Neuronal stem cell (in vitro differentiated cells): ENCODE results near the gene ASS1.
A peak's percentile ranks its signal among the peaks of the same experiment; 100 is the strongest.

ENCODE experiments used
- DNase-seq: peaks from one replicate; pipeline ENCODE4 v3.0.0-alpha.2; 2013; ENCODE audit warnings: low spot score
- H2AFZ ChIP-seq: one replicate; pipeline ENCODE4 v1.6.1; 2013; ENCODE audit warnings: mild to moderate bottlenecking, low read length, inconsistent platforms
- H2AK5ac ChIP-seq: 2 replicates; pipeline ENCODE4 v1.6.1; 2013; ENCODE audit warnings: low read depth, mild to moderate bottlenecking, inconsistent platforms, low read length, moderate library complexity, mixed read lengths
- H2BK120ac ChIP-seq: 2 replicates; pipeline ENCODE4 v1.6.1; 2013; ENCODE audit warnings: low read depth, mild to moderate bottlenecking, inconsistent platforms, low read length, moderate library complexity, mixed read lengths
- H2BK12ac ChIP-seq: one replicate; pipeline ENCODE4 v1.6.1; 2013; ENCODE audit warnings: low read length, inconsistent platforms
- H2BK15ac ChIP-seq: 2 replicates; pipeline ENCODE4 v1.6.1; 2013; ENCODE audit warnings: mild to moderate bottlenecking, low read length, inconsistent platforms, mixed read lengths
- H2BK5ac ChIP-seq: one replicate; pipeline ENCODE4 v1.6.1; 2013; ENCODE audit warnings: inconsistent platforms, mild to moderate bottlenecking, low read length, moderate library complexity
- H3K14ac ChIP-seq: one replicate; pipeline ENCODE4 v1.6.1; 2013; ENCODE audit warnings: low read length, inconsistent platforms
- H3K18ac ChIP-seq: 2 replicates; pipeline ENCODE4 v1.6.1; 2013; ENCODE audit warnings: low read length, inconsistent platforms
- H3K23ac ChIP-seq: 2 replicates; pipeline ENCODE4 v1.6.1; 2013; ENCODE audit warnings: low read depth, mild to moderate bottlenecking, mixed read lengths, low read length, inconsistent platforms; ENCODE audit not compliant: poor library complexity
- H3K27ac ChIP-seq: replicated peaks from 3 replicates; pipeline ENCODE4 v1.5.1; 2013; ENCODE audit warnings: low read length, inconsistent platforms
- H3K27me3 ChIP-seq, 3 experiments: 2 replicates each; pipeline ENCODE4 v1.6.1; 2013; ENCODE audit warnings: low read length in 3 of 3, mild to moderate bottlenecking in 2 of 3, inconsistent platforms in 1 of 3, low read depth in 1 of 3, mixed read lengths in 1 of 3, moderate library complexity in 1 of 3; ENCODE audit not compliant: control insufficient read depth in 3 of 3, insufficient read depth in 3 of 3
- H3K36me3 ChIP-seq, 2 donors: replicated peaks in 1 of 2; 2 replicates each; pipeline ENCODE4 v1.6.1; 2013; ENCODE audit warnings: low read length in 2 of 2; ENCODE audit not compliant: control insufficient read depth in 2 of 2, insufficient read depth in 2 of 2
- H3K4ac ChIP-seq: 2 replicates; pipeline ENCODE4 v1.6.1; 2013; ENCODE audit warnings: inconsistent platforms, mild to moderate bottlenecking, low read length, moderate library complexity
- H3K4me1 ChIP-seq, 2 donors: 1 replicate in 1 of 2; 2 replicates in 1 of 2; pipeline ENCODE4 v1.6.1; 2013; ENCODE audit warnings: low read length in 2 of 2, low read depth in 1 of 2; ENCODE audit not compliant: control insufficient read depth in 2 of 2, insufficient read depth in 1 of 2
- H3K4me2 ChIP-seq: one replicate; pipeline ENCODE4 v1.6.1; 2013; ENCODE audit warnings: mild to moderate bottlenecking, low read length, inconsistent platforms; ENCODE audit not compliant: insufficient read depth, poor library complexity, severe bottlenecking
- H3K4me3 ChIP-seq, 2 donors: 2 replicates each; pipeline ENCODE4 v1.5.1; 2013; ENCODE audit warnings: low read length in 2 of 2, mild to moderate bottlenecking in 2 of 2, inconsistent platforms in 1 of 2, moderate library complexity in 1 of 2
- H3K79me1 ChIP-seq: one replicate; pipeline ENCODE4 v1.6.1; 2013; ENCODE audit warnings: low read depth, mild to moderate bottlenecking, inconsistent platforms, low read length, moderate library complexity
- H3K9ac ChIP-seq: one replicate; pipeline ENCODE4 v1.6.1; 2013; ENCODE audit warnings: mild to moderate bottlenecking, low read depth, low read length, inconsistent platforms; ENCODE audit not compliant: poor library complexity
- H3K9me3 ChIP-seq, 2 donors: replicated peaks in 1 of 2; 2 replicates each; pipeline versions ENCODE3 to v1.6.1; 2013; ENCODE audit warnings: low read length in 2 of 2, mild to moderate bottlenecking in 2 of 2, inconsistent platforms in 1 of 2, low read depth in 1 of 2, mixed read lengths in 1 of 2, moderate library complexity in 1 of 2; ENCODE audit not compliant: control insufficient read depth in 2 of 2, insufficient read depth in 1 of 2
- H4K8ac ChIP-seq: one replicate; pipeline ENCODE4 v1.6.1; 2013; ENCODE audit warnings: low read depth, mild to moderate bottlenecking, inconsistent platforms, low read length, moderate library complexity
- H4K91ac ChIP-seq: one replicate; pipeline ENCODE4 v1.6.1; 2013; ENCODE audit warnings: low read length, low read depth, mild to moderate bottlenecking, inconsistent platforms; ENCODE audit not compliant: poor library complexity
- WGBS, 2 donors: extraction: QIAGEN DNeasy Blood & Tissue Kit; methylation state at CpG; one replicate each; pipeline ENCODE4 v1.1.7; 2013; ENCODE audit warnings: missing lambda C conversion rate in 2 of 2, mixed read lengths in 1 of 2; ENCODE audit not compliant: insufficient read length in 2 of 2, insufficient replicate concordance in 1 of 2; ENCODE audit errors: extremely low coverage in 2 of 2; 5-methylcytosine and 5-hydroxymethylcytosine counted together

ASS1 gene

DNA sequence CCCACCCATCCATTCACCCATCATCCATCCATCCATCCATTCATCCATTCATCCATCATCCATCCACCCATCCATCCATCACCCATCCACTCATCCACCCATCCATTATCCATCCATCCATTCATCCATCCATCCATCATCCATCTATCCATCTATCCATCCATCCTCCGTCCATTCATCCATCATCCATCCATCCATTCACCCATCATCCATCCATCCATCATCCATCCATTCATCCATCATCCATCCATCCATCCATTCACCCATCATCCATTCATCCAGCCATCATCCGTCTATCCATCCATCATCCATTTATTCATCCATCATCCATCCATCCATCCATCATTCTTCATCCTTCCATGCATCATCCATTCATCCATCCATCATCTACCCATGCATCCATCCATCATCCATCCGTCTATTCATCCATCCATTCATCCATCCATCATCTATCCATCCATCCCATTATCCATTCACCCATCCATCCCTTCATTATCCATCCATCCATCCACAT is 10.1 kb downstream of the ASS1 start:
- Histone ChIP-seq H3K23ac (no peak overlapping the region), H3K27me3 (peaks cover 0 to 7% (median 0%) of the 10 kb centered on the region in 3 experiments), H3K27ac (no peak overlapping the region), H4K91ac (no peak overlapping the region), H3K4me2 (no peak overlapping the region), H2BK15ac (no peak overlapping the region), H3K4me1 (peaks cover 0 to 11% of the 10 kb centered on the region in 2 donors), H3K14ac (no peak overlapping the region), H3K36me3 (no peaks in the 10 kb centered on the region), H2BK120ac (no peak overlapping the region), H2BK12ac (no peak overlapping the region), H3K79me1 (no peaks in the 10 kb centered on the region), H3K9ac (no peak overlapping the region), H3K9me3 (no peaks in the 10 kb centered on the region), H3K4ac (no peak overlapping the region), H2BK5ac (no peak overlapping the region), H3K4me3 (no peak overlapping the region), H2AK5ac (no peak overlapping the region), H3K18ac (no peak overlapping the region), H4K8ac (no peak overlapping the region), H2AFZ (no peak overlapping the region)
- 100% methylated on average over 1 to 3 of the region's 3 CpGs for WGBS, 2 donors
- no peak for DNase-seq

DNA sequence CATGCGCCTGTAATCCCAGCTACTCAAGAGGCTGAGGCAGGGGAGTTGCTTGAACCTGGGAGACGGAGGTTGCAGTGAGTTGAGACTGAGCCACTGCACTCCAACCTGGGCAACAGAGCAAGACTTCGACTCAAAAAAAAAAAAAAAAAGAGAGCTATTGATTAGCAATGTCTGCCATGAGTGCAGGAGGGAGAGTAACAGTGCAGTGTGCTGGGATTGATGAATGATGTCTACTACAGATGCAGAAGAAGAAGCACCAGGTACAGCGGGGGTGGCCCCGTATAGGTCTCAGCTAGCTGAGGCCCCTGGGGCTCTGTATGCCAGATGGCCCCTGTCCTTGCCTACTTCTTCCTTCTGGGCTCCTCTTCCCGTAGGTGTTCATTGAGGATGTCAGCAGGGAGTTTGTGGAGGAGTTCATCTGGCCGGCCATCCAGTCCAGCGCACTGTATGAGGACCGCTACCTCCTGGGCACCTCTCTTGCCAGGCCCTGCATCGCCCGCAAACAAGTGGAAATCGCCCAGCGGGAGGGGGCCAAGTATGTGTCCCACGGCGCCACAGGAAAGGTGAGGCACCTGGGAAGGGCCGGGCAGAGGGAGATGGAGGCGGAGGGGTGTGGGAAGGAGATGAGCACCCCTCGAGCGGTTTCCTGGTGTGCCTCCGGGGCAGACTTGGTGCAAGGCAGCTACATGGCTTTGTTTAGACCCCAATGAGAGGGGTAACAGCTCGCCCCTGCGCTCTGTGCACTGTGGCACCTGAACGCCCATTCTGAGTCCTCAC is 13.5 kb downstream of the ASS1 start:
- Histone ChIP-seq H3K36me3 (no peaks in the 10 kb centered on the region), H3K14ac (no peak overlapping the region), H3K9me3 (no peaks in the 10 kb centered on the region), H3K9ac (no peak overlapping the region), H3K4ac (no peak overlapping the region), H3K27me3 (peaks cover 0 to 13% (median 0%) of the 10 kb centered on the region in 3 experiments), H3K4me3 (no peak overlapping the region), H4K8ac (no peak overlapping the region), H3K79me1 (no peaks in the 10 kb centered on the region), H3K23ac (no peak overlapping the region), H3K27ac (no peak overlapping the region), H3K18ac (no peak overlapping the region), H3K4me2 (no peak overlapping the region), H2AFZ (no peak overlapping the region), H3K4me1 (peaks cover 0 to 2% of the 10 kb centered on the region in 2 donors), H2BK120ac (no peak overlapping the region), H2BK5ac (no peak overlapping the region), H2AK5ac (peak overlapping the region; percentile 91), H2BK12ac (no peak overlapping the region), H4K91ac (no peak overlapping the region), H2BK15ac (no peak overlapping the region)
- WGBS, 2 donors: no CpG with 5 or more reads among the region's 23 CpGs
- DNase-seq: no peak

DNA sequence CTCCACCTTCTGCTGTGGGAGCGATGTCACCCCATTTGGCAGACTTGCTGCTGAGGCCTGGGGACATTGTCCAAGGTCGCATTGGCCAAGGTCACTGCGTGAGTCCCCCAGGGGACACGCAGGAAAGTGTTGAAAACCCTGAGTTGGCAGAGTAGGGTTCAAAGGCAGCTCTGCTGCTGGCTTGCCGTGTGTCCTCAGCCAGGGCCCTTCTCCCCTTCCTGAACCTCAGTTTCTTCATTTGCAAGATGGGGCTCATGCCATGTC is 14.0 kb downstream of the ASS1 start:
- H3K4ac ChIP-seq: no peak overlapping the region
- H3K79me1 ChIP-seq: no peaks in the 10 kb centered on the region
- no peak overlapping the region for H3K14ac ChIP-seq
- H4K8ac ChIP-seq: no peak overlapping the region
- no peak overlapping the region for H3K9ac ChIP-seq
- H3K9me3 ChIP-seq: no peaks in the 10 kb centered on the region
- H3K4me2 ChIP-seq: no peak overlapping the region
- no peak overlapping the region for H2AFZ ChIP-seq
- peaks cover 0 to 13% (median 0%) of the 10 kb centered on the region in 3 experiments for H3K27me3 ChIP-seq
- H3K27ac ChIP-seq: no peak overlapping the region
- no peak overlapping the region for H2BK120ac ChIP-seq
- H3K36me3 ChIP-seq: no peaks in the 10 kb centered on the region
- DNase-seq: no peak
- no peak overlapping the region for H3K4me3 ChIP-seq
- no peak overlapping the region for H2BK15ac ChIP-seq
- H3K4me1 ChIP-seq: peaks cover 0 to 2% of the 10 kb centered on the region in 2 donors
- no peak overlapping the region for H3K23ac ChIP-seq
- H3K18ac ChIP-seq: no peak overlapping the region
- H4K91ac ChIP-seq: no peak overlapping the region
- WGBS, 2 donors: no CpG with 5 or more reads among the region's 5 CpGs
- H2AK5ac ChIP-seq: peak overlapping the region; percentile 91
- no peak overlapping the region for H2BK5ac ChIP-seq
- no peak overlapping the region for H2BK12ac ChIP-seq

DNA sequence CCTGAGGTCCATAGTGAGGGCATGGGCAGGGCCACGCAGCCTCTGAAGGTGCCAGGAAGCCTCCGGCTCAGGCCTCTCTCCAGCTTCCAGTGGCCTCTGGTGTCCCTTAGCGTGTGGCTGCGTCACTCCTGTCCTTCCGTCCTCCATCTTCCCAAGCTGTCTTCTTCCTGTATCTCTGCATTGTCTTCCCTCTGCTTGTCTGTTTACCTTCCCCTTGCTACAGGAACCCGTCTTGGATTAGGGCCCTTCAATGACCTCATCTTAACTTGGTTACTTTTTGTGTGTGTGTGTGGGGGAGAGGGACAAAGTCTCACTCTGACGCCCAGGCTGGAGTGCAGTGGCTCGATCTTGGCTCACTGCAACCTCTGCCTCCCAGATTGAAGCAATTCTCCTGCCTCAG is 14.4 kb downstream of the ASS1 start:
- no peak overlapping the region for H2BK120ac ChIP-seq
- no peak overlapping the region for H2AFZ ChIP-seq
- no peaks in the 10 kb centered on the region for H3K79me1 ChIP-seq
- H3K18ac ChIP-seq: no peak overlapping the region
- H2BK12ac ChIP-seq: no peak overlapping the region
- H3K27me3 ChIP-seq: peaks cover 0 to 16% (median 0%) of the 10 kb centered on the region in 3 experiments
- H2AK5ac ChIP-seq: no peak overlapping the region
- H4K91ac ChIP-seq: no peak overlapping the region
- H3K14ac ChIP-seq: no peak overlapping the region
- no peak overlapping the region for H2BK15ac ChIP-seq
- no peak overlapping the region for H3K23ac ChIP-seq
- H3K9ac ChIP-seq: peak overlapping the region; percentile 50
- H3K27ac ChIP-seq: no peak overlapping the region
- H2BK5ac ChIP-seq: no peak overlapping the region
- no peak overlapping the region for H3K4ac ChIP-seq
- no peaks in the 10 kb centered on the region for H3K9me3 ChIP-seq
- H3K4me2 ChIP-seq: no peak overlapping the region
- no peak for DNase-seq
- H3K36me3 ChIP-seq: no peaks in the 10 kb centered on the region
- peaks cover 0 to 2% of the 10 kb centered on the region in 2 donors for H3K4me1 ChIP-seq
- WGBS, 2 donors: no CpG with 5 or more reads among the region's 8 CpGs
- H4K8ac ChIP-seq: no peak overlapping the region
- no peak overlapping the region for H3K4me3 ChIP-seq
